ENCODE data around the gene ALOX12B.
"Not testable (repeated sequence)": the region's sequence is repeated elsewhere in the genome, so short reads cannot be mapped to it uniquely, and the experiment has no call there.

Gene ALOX12B

DNA sequence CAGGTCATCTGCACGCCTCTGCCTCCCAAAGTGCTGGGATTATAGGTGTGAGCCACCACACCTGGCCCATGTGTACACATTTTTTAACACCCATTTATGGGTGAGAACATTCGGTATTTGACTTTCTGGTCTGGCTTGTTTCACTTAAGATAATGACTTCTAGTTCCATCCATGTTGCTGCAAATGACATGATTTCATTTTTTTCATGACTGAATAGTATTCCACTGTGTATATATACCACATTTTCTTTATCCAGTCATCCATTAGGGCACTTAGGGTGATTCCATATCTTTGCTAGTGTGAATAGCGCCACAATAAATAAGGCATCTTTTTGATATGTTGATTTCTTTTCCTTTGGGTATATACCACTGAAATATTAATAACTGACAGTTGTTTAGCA, 5.6 kb downstream of the ALOX12B start:
- DNase-seq = no peak

- DNase-seq = no peak
These were observed 6.7 kb downstream of the ALOX12B start for GRCh38 chr17:8080799-8081219.

- DNase-seq = no peak
These were observed 7.2 kb downstream of the ALOX12B start for GRCh38 chr17:8080208-8080798.

DNA sequence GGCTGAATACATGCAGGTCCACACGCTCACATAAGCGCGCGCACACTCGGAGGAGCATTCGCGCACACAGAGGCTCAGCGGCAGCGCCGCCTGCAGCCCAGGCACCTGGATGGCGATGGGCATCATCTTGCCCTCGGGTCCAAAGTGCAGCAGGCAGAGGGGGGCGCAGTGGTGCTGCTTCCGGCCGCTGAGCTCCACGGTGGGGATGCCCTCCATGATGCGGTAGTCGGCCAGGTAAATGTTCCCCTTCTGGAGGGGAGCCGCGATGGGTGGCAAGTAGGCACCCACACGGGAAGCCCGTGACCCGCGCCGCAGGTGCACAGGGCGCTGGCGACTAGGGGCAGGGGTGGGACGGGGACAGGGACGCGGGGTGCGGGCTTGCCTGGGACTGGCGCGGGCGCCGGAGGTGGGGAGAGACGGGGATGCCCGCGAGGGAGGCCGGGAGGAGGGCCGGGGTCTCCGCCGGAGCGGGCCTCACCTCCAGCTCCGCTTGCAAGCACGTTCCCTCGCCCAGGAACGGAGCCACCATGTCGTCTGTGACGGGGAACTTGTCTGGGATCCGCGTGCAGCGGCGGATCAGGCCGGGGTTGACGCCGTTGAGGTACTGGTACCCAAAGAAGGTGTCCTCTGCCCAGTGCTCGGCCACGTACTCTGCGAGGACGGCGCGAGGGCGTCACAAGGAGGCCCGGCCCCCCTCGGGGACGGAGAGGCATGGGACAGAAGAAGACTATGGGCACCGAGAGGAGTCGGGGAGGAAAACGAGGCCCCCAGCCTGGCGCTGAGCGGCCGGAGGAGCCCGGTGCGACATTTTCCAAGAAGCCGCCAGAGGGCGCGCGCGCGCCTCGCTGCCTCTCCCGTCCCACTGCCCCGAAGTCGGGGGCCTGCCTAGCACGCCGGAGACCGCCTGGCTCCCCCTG, 8.0 kb downstream of the ALOX12B start:
- peak; percentile 81 for DNase-seq

GRCh38 chr17:8077939-8078338, 9.6 kb downstream of the ALOX12B start:
- DNase-seq = not testable (repeated sequence)

DNA sequence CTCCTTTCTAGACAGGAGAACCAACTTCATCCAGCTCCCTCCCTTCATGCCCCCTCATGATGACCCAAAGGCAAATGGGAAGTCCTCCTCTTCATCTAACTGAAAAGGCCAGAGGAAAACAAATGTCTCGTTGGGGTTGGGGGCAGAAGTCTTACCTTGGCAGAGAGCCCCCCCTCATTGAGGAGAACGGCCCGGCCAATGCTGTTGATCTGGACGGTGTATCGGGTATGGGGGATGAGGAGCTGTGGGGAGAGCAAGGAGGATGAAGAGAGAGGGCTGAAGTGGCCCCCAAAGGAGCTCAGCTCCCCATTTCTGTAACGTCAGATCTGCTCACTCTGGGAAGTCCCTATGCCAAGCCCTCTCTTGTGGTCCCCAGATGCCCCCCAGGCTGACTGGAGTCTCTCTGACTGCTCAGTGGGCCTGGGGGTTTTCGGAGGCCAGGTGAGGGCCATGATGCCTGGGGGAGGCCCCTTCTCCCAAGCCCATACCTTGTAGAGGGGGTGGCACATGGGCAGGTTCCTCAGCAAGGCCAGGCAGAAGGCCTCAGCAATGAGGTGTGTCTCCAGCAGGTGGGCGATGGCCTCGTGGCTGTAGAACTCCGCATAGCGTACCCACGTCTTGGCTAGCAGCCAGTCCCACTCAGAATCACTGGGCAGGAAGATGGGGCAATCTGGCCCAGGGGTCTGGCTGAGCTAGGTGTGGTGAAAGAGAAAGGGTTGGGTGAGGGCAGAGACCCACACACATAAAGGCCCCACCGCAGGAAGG, 10.8 kb downstream of the ALOX12B start:
- DNase-seq = no peak

DNA sequence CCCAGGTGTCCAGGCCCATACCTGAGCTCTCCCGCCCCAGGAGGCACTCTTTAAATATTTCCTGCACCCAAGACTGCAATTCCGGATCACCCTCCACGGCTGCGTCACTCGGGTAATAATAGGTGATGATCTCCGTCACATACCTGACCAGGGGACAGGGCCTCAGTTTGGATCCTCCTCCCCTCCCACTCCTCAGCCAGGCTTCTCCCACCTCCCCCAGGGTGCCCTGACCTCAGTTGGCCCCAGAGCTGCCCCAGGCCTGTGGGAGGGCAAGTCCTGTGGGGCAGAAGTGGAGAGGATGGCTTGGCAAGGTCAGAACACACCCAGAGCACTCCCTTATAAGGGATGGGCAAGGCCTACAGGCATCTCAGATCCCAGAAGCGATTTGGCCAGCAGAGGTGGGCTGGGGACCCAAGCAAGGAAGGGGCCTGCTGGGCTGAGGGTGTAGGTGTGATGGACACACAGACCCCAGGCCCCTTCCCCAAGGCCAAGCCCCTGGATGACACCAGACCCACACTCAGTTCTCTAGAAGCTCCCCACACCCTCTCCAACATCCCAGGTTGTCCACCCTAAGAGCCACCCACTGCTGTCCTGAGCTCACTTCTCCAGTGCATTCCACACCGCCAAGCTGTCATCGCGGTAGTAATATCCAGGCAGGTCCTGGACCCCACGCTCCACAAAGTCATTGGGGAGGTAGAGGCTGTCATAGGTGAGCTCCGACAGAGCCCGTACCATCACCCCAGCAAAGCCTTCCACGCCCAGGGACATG, 11.8 kb downstream of the ALOX12B start:
- DNase-seq = no peak

DNA sequence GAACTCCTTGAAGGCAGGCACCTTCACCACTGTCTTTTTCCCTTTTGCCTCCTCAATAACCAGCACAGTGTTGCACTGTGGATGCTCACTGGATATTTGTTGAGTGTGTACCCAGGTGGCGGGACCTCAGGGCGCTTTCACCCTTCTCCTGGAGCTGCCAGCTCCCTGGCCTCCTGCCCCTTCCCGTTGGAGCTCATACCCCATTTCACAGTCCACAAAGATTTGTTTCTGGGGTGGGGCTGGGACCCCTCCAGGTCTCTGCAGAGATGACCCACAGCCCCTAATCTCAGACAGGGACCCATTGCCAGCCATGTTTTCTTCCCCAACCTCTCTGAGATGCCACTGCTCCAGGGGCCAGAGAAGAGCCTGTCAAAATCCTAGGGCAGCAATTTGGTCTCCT, 12.4 kb downstream of the ALOX12B start:
- no peak for DNase-seq

GRCh38 chr17:8074554-8074953, 13.0 kb downstream of the ALOX12B start:
- DNase-seq = no peak

DNA sequence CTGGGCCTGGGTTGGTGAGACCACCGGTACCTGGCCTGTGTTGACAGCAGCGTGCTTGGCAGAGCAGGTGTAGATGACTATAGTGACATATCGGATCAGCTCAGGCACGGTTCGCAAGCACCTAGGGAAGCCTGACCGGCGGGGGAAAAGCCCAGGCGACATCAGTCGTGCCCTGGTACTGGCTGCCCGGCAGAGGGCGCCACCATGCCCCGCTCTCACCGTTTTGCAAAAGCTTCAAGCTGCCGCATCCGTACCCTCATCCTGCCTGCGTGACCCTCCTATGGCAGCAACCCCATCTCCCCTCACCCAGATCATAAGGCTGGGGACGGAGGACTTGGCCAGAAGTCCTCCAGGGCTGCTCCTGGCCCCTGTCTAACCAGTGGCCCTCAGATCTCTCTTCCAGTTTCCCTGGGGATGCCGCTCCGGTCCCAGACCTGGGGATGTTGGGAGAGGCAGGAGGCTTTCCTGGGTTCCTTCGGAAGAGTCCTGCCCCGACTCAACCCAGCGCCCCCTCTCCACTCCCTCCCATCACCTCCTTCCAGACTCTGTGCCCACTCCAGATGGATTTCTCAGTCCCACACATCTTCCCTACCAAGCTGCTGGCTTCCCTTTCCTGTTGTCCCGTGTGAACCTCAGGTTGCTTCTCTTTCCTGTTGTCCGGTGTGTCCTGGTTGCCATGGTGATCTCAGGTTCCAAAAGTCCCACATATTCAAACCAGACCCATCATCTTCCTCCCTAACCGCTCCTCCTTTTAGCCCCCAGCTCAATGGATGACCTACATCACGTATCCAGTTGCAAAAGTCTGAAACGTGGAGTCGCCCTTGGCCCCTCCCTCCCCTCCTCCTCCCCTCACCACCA, 13.7 kb downstream of the ALOX12B start:
- DNase-seq = peak; percentile 88

DNA sequence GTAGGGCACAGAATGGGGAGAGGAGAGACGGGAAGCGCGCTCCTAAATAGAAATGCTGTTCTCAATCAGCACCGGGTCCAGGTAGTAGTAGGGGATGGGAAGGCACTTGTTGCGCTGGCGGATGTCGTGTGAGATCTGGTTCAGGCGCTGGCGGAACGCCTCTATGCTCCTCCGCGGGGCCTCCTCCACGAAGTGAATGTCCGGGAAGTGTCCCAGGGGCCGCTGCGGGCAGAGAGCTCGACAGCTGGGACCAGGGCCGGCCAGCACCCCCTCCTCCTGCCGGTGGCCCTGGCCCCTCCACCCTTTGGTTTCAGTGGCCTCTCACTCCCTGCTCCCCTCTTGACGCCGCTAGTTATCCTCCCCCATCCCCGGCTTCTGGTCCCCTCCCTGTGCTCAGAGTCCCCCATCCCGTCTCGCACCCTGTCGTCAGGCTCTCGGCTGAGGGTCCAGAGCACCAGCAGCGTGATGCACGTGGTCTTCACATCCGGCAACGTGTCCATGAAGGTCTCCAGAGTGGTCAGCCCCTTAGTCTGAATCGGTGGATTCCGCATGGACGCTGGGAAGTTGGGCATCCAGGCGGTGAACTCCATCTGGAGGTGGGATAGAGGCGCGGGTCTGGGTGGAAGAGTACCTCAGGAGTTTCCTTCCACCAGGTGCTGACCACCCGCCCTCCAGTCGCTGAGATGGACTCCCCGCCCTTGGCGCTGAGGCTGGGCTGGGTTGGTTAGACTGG, 14.6 kb downstream of the ALOX12B start:
- peak; percentile 33 for DNase-seq

DNA sequence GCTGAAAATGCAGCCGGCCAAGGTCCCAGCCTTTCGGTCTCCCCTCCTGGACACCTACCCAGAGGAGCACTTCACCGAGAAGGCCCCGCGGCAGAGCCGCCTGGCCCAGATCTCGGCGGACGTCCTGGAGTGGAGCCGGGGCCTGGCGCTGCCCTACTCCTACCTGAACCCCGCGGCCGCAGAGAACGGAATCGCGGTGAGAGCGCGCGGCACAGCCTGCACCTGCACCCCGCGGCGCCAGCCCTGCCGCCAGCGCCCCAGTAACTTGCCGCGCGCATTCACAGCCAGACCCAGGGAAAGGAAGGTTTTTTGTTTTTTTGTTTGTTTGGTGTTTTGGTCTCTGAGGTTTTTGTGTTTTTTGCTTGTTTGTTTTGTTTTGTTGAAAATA, 15.2 kb downstream of the ALOX12B start:
- peak; percentile 10 for DNase-seq

DNA sequence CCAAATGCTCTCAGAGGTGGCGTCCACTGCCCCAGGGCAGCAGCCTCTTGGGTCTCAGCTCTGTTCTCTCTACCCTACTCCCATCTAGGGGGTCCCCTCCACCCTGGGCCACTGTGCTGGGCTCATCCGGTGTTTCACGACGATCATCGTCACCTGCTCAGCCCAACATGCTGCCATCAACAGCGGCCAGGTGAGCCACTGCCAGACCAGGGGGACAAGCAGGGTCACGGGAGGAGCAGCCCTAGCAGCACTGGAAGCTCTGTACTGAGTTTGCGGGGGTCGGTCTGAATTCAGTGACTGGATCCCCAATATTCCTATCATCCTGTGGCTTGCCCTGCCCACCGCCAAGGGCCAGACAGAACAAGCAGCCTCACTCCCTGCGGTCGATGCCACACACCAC, 16.0 kb downstream of the ALOX12B start:
- DNase-seq = peak; percentile 5

GRCh38 chr17:8069587-8069860, 18.0 kb downstream of the ALOX12B start:
- no peak for DNase-seq

DNA sequence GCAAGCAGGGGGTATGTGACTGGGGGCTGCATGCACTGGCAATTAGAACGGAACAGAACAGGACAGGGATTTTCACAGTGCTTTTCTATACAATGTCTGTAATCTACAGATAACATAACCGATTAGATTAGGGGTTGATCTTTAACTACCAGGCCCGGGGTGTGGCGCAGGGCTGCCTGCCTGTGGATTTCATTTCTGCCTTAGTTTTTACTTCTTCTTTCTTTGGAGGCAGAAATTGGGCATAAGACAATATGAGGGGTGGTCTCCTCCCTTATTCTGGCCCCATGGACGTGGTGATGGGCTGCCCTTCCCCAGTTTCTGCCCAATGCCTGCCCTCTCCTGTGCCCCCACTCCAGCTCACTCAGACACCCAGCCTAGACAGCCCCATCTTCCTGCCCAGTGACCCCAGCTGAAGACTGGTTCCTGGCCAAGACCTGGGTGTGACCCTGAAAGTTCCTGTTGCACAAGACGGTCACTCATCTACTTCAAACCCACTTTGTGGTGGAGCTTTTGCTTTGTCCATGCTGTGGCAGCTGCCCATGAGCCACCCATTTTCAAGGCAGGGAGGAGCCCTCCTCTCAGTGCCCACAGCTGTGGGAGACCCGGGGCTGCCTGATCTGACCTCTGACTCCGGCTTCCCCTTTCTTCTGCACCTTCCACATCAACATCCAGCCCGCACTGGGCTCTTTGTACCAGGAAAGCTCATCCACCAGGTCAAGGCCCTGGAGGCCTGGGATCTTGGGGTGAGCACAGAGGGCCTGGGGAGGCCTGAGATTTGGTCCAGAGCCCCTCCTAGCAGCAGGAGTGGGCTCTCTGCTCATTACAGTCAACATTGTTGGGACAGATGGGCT, 18.6 kb downstream of the ALOX12B start:
- DNase-seq = peak; percentile 68

DNA sequence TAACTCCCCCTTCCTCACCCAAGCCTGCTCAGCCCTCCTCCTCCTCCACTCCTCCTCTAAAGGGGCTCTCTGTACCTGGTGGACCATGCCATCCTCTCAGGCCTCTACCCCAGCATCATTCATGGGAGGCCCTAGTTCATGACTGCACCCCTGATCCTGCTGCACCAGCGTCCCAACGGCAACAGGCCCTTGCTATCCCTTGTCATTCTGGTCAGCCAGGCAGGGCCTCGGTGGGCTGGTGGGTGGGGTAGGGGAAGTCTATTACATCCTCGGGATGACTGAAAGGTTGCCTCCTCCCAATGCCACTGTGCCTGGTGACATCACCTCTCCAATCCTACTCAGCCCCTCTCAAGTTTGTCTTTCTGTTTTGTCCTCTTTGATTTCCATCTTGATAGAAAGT, 19.7 kb downstream of the ALOX12B start:
- DNase-seq = no peak

GRCh38 chr17:8066841-8067775, 20.4 kb downstream of the ALOX12B start:
- DNase-seq = no peak

DNA sequence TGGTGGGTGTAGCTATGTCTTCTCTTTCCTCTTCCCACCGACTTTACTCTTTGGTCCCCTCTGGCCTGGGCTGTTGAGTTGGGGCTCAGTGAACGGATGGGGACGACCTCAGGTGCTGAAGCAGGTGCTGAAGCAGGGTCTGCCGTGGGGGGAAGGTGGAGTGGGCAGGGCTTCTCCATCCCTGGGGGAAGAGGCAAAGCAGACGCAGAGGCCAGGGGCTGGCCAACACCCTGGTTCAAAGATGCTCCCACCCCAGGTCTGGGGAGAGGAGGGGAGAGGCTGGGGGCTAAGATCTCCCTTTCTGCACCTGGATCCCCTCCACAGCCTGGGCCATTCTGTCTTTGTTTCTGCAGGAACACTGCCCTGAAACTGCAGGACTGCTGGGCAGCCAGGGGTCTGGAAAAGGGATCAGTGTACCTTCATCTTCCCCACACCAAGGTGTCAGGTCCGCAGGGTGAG, 22.9 kb downstream of the ALOX12B start:
- peak; percentile 15 for DNase-seq
